GM19043 (cell line): Measurements from ENCODE around the gene ORAI3.

ENCODE experiments used
- ATAC-seq: cut with Tn5 transposase; IDR thresholded peaks from one replicate; pipeline ENCODE4 v1.9.1; 2021; ENCODE audit warnings: low read depth; ENCODE audit not compliant: unreplicated experiment

The ORAI3 gene

DNA sequence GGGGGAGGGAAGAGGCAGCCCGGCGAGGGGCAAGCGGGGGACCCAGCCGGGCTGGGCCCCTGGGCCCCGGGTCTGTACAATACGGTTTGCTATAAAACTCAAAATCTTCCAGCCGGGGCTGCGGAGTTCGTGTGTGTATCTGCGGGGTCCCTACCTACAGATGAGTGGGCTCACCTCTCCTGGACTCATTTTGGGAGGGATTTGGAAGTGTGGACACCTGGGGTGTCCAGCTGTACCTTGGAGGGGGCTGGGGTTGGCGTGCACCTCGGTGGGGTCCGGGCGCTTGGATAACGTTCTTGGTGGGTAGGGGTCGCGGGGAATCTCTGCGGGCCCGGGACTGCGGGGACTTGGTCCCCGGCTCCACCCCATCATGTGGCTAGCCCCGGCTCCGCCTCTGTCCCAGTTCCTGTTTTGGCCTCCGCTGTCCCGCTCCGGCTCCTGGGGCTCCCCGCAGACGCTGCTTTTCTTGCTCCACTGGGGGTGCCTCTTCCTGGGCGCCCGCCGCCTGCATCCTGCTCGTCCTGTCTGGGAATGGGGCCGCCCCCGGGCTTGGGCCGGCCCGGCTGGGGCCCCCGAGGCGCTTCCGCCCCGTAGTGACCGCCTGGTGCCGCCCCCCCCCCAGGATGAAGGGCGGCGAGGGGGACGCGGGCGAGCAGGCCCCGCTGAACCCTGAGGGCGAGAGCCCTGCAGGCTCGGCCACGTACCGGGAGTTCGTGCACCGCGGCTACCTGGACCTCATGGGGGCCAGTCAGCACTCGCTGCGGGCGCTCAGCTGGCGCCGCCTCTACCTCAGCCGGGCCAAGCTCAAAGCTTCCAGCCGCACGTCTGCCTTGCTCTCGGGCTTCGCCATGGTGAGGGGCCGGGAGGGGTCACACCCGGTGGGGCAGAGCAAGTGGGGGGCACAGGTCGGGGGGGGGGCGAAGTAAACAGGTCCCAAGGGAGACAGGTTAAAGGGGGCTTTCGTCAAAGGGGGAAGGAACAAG, at the start of gene ORAI3:
Gene ORAI3 (plus strand): TSS at position 402 of the 983 bp plus-strand sequence. CDS start 222 bp downstream, at position 624.
- peak; percentile 55 for ATAC-seq

DNA sequence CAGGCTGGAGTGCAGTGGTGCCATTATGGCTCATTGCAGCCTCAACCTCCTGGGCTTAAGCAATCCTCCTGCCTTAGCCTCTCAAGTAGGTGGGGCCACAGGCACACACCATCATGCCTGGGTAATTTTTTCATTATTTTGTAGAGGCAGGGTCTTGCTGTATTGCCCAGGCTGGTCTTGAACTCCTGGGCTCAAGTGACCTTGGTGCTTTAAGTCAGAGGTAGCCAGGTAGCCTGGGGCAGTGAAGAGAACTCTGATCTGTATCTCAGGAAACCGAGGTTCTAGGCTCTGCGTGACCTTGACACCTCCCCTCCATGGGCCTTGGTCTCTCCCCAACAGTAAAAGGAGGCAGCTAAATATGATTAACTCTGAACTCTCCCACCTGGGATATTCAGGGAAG, 49.1 kb upstream of the ORAI3 start:
- no peak for ATAC-seq

DNA sequence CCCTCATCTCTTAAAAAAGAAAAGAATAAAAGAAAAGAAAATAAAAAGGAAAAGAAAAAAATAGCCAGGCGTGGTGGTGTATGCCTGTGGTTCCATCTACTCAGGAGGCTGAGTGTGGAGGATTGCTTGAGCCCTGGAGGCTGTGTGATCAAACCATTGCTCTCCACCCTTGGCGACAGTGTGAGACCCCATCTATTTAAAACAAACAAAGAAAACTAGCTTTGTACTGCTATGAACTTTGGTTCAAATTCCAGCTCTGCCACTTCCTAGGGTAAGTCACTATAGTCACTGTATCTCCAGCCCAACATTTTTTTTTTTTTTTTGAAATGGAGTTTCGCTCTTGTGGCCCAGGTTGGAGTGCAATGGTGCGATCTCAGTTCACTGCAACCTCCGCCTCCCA, 48.3 kb upstream of the ORAI3 start:
- ATAC-seq, result no peak

DNA sequence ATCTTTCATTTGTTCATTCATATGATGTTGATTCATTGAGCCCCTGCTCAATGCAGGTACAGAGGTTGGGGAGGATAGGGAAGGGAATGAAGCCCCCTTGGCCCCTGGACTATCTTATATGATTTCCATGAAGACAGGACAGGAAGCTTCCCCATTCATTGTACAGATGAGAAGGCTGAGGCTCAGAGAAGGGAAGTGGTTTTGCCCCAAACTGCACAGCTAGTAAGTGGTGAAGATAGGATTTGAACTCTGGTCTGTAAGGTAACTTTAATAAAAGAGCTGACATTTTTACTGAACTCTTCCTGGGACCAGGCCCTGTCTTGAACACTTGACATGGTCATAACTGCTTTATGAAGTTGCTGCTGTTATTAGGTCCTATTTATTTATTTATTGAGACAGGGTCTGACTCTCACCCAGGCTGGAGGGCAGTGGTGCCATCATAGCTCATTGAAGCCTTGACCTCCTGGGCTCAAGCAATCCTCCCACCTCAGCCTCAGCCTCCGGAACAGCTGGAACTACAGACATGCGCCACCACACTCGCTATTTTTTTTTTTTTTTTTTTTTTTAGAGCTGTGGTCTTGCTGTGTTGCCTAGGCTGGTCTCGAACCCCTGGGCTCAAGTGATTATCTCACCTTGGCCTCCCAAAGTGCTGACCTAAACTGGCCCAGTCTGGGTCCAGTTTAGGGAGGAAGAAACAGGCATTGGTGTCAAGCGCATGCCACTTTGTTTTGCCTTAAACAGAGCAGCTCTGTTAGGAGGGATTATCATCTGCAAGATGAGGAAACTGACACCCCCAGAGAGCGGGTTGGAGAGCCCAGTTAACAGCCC, 47.5 kb upstream of the ORAI3 start:
- no peak for ATAC-seq

DNA sequence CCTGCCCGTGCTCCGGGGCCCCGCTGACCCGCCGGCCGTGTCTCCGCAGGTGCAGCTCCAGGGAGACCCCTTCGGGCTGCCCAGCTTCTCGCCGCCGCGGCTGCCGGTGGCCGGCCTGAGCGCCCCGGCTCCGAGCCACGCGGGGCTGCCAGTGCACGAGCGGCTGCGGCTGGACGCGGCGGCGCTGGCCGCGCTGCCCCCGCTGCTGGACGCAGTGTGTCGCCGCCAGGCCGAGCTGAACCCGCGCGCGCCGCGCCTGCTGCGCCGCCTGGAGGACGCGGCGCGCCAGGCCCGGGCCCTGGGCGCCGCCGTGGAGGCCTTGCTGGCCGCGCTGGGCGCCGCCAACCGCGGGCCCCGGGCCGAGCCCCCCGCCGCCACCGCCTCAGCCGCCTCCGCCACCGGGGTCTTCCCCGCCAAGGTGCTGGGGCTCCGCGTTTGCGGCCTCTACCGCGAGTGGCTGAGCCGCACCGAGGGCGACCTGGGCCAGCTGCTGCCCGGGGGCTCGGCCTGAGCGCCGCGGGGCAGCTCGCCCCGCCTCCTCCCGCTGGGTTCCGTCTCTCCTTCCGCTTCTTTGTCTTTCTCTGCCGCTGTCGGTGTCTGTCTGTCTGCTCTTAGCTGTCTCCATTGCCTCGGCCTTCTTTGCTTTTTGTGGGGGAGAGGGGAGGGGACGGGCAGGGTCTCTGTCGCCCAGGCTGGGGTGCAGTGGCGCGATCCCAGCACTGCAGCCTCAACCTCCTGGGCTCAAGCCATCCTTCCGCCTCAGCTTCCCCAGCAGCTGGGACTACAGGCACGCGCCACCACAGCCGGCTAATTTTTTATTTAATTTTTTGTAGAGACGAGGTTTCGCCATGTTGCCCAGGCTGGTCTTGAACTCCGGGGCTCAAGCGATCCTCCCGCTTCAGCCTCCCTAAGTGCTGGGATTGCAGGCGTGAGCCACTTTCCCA, 46.6 kb upstream of the ORAI3 start:
- peak; percentile 53 for ATAC-seq

DNA sequence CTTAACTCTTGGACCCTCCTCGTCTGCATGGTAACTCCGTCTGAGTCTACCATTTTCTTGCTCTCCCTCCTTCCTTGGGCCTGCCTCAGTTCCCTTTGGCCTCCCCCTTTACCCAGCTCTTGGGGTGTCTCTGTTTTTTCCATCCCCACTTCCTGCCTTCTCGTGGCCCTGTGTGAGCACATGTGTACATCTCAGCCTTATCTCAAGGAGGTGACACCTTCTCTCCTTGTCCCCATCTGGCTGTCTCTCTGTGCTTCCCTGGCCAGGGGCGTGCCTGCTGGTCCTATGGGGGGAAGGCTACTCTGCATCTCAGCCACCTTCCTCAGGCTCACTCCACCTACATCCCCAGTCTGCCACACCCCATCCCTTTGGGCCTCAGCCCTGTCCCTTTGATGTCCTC, 45.9 kb upstream of the ORAI3 start:
- no peak for ATAC-seq

DNA sequence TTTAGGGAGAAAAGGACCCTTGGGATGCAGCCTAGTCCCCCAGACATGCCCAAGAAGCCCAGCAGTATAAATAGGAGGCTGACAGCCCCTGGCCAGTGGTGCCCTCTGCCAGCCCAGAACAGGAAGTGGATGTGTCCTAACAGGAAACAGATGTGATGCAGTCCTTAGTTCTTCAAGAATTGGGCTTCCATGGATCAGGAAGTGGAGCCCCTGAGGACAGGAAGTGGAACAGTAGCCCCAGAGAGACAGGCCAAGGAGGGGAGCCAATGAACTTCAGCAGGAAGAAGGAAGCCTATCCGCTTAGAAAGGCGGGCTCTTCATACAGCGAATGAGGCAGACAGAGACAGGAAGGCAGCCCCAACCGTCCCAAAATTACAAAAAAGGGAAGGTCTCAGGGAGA, 45.3 kb upstream of the ORAI3 start:
- ATAC-seq, result no peak

DNA sequence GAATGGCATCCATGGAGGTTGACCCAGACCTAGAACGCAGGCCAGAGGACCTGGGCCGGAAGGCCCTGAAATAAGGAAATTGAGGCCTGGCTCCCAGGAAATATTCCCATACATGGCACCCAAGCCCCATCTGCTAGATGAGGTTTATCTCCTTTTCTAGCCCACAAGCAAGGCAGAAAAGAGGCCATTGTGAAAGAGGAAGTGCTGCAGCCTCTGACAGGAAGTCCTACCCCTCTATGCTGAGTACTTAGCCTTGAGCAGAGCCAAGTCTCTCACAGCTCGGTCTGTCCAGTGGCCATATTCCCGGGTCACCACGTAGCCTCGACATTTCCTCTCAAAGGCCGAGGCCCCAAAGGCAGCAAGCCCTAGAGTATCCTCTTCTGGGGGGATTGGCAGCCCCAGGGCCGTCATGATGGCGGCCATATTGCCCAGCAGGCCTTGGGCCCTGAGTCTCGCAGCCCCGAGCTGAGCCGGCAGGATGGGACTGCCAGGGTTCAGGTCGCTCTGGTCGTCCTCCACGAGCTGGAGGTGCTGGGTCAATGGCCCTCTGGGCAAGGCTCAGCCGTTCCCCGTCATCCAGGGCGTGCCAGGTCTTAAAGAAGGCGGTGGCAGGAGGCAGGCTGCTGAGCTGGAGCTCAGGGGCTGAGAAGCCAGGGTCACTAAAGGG, 44.6 kb upstream of the ORAI3 start:
- no peak for ATAC-seq

DNA sequence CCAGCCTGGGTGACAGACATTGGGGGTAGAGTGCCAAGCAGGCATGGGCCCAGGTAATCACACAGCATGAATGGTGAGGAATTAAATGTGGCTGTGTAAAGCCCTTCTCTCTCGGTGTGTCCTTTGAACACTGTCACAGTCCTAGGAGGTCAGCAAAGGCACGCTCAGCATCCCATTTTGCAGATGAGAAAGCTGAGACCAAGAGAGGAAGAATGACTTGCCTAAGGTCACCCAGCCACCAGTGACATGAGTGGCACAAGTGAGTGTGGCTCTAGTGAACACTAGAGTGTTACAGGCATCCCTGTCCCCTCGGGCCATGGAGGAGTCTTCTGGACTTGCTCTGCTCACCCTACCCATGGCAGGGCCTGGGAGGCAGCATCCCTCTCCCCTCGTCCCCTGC, 41.8 kb upstream of the ORAI3 start:
- ATAC-seq, result no peak

DNA sequence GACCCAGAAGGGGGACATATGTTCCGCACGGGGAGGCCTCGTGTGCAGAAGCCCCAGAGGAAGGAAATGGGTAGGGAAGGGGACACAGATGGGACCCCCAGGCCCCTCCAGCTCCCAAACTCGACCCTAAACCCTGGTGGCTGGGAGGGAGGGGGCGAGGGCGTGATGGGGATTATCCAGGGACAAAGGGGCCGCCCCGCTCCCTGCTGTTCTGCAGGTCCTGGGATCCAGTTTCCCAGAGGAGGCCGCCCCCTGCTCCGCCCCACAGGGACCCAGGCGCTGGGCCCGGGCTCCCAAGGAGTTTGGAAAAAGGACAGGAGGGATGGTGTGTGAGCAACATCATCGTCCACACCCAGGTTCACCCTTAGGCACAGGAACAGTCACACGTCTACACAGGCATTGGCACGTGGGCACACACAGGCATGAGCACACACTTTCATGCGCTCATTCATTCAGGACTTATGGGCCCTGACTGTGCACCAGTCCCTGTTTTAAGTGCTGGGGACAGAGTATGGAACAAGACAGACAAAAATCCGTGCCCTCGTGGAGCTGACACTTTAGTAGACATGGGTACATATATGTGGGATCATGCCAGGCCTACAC, 38.3 kb upstream of the ORAI3 start:
- no peak for ATAC-seq

DNA sequence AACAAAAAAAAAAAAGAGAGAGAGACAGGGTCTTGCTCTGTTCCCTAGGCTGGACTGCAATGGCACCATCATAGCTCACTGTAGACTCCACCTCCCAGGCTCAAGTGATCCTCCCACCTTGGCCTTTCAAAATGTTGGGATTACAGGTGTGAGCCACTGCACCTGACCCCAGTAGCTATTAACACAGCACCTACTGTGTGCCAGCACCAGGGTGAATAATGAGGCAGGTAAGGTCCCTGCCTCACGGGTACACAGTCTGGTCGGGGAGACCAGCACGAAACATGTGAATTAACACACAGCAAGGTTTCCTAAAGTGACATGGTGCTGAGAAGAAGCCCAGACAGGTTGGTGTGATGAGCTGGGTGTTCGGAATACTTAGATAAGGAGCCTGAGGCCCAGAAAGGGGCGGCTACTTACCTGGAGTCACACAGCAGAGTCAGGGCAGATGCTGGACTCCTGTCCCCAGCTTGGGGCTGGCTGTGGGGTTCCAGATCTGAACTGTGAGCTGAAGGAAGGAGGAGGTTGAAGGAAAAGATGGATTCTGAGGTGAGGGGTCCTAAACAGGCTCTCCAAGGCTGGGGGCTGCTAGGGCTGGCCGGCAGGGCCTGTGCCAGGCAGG, 36.0 kb upstream of the ORAI3 start:
- ATAC-seq, result no peak

DNA sequence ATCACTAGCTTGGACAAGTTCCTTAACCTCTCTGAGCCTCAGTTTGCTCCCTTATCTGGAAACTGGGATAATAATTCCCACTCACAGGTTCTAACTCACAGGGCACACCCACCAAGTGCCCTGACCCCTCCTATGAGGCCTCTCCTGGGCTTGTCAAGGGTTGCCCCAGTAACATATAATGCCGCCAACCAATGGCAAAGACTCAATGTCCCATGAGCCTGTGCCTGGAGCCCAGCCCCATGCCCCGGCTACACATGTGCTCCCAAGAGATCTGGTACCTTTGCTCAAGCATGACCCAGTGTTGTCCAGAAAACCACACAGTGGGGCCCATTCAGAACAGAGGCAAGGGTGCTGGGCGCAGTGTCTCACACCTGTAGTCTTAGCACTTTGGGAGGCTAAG, 34.0 kb upstream of the ORAI3 start:
- no peak for ATAC-seq

DNA sequence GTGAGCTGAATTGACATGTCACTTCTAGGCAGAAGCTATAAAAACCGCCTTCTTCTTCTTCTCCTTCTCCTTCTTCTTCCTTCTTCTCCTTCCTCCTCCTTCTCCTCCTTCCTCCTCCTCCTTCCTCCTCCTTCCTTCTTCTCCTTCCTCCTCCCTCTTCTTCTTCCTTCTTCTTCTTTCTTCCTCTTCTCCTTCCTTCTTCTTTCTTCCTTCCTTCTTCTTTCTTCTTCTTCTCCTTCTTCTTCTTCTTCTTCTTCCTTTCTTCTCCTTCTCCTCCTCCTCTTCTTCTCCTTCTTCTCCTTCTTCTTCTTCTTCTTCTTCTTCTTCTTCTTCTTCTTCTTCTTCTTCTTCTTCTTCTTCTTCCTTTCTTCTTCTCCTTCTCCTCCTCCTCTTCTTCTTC, 30.3 kb upstream of the ORAI3 start:
- ATAC-seq, result no peak

DNA sequence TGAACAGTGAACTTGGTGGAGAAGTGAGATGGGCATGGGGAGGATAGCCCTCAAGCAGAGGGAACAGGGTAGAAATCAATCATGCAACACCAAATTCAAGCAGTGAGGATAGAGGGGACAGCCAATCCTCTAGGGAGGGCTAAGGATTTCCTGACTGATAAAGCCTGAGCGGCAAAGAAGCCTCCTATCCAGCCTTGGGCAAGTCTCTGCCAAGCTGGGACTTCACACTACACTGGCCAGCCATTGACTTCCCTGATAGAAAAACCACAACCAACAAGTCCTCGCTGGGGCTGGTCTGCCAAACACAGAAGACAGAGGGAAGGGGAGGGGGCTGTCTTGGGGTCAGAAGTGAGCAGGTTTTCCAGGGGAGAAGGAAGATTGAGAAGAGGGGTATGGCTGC, 28.0 kb upstream of the ORAI3 start:
- ATAC-seq, result no peak

DNA sequence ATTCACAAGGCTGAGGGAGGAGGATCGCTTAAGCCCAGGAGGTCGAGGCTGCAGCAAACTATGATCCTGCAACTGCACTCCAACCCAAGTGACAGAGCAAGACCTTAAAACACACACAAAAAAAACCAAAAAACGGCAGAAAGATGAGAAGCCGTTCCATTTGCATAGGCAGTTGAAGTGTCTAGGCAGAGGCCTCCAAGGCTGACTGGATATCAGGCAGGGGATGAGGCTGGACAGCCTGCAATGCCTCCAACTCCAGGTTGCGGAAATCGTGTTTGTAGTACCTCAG, 27.5 kb upstream of the ORAI3 start:
- ATAC-seq, result no peak

DNA sequence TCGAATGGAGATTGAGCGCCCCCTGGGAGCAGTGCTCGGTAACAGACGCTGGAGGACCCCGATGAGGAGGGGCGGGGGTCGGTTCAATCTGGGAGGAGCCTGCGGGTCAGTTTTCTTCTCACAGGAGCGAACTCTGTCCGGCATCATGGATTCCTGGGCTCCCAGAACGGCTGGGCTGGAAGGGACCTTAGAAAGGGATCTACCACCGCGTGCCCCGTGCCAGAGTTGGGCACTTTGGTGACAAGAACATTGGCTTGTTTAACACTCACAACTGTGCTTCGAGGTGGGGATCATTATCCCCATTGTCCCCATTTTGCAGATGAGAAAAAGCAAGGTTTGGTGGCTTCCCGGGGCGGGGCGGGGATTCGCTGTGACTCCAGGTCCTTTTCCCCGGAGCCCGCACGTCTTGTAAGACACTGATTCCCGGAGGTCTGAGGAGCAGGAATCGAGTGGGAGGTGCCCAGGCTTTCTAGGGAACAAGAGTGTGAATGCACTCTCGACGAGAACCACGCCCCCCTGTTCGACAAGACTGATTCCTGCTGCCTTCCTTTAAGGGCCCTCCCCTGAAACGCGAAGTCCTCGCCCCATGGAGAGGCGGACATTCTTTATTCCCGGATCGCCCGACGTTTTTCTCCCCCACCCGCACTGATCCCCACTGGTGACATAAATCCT, 27.0 kb upstream of the ORAI3 start:
- ATAC-seq, result no peak

DNA sequence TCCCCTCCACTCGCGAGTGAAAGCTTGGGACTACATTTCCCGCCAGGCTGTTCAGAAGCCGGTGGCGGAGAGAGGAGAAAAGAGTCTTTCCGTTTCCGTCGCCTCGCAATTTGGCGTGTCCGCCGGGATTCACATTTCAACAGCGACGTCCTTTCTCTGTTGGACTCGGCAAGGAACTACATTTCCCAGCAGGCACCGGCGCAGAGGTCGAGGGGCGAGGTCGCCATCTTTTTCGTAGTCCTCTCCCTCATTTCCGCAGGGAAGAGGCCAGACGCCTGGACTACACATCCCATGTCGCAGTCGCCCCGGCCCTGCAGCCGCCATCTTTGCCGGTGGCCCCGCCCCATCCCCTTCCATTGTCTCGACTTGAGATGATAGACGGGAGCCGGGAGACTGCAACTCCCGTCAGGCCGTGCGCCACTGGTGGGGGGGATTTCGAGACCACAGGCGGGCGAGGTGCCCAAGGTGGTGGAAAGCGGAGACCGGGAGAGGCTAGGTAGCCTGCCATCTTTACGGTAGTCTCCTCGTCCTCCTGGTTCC, 26.4 kb upstream of the ORAI3 start:
- ATAC-seq, result peak; percentile 66

DNA sequence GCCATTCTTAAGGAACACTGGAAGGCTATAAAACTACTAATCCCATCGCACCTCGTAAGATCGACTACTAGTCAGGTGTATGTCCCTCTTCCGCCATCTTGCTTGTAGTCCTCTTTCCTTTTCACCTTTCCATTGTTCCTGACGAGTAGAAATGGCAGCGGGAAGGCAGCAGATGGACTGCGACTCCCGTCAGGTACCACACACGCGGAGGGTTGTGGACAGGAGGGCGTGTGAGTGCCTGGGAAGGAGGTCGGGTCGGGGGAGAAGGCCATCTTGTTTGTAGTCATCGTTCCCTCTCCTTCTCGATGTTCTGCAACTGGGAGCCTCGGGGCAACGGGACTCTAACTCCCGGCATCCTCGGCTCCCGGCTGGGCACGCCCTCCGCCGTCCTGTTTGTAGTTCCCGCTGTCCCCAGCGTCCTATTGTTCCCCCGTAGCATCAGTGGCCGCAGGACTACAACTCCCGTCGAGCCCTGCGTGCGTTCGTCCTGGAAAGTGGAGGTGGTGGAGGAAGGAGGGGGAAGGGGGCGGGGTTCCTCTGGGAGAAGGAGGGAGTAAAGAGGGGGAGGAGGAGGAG, 25.8 kb upstream of the ORAI3 start:
- peak; percentile 50 for ATAC-seq
